MCF 10A (cell line): ENCODE measurements around the gene PLEKHM1. TPM values are rescaled to one million over a fixed set of nuclear protein-coding genes. Genes with fewer than 3 reads are reported as not detected.

Experiments
- BruUV-seq: library from RNA; stranded (reverse); fragments of 400-500 nt; replicated peaks from 2 replicates; lab custom pipeline; 2021; lab: Mats Ljungman, UMichigan
- CTCF ChIA-PET: fragments of 300-600 bp; sonication (Branson Sonifier 250); formaldehyde crosslinking; extraction: SDS; loops from one replicate; lab custom pipeline; 2021; ENCODE audit warnings: antibody characterized with exemption, inconsistent platforms; lab: Yijun Ruan, JAX
- POLR2A ChIA-PET: fragments of 300-600, 350-650 bp; sonication (Branson Sonifier 250); formaldehyde crosslinking; extraction: SDS; loops from one replicate; lab custom pipeline; 2020; ENCODE audit warnings: antibody characterized with exemption, inconsistent platforms; lab: Yijun Ruan, JAX
- DNase-seq: peaks from one replicate; pipeline ENCODE4 v3.0.0-alpha.2; 2018; ENCODE audit not compliant: unreplicated experiment
- H3K27ac Mint-ChIP-seq: one replicate; pipeline ENCODE4 v1.8.0; 2022; ENCODE audit warnings: mild to moderate bottlenecking, low read depth, mixed read lengths; ENCODE audit not compliant: unreplicated experiment
- H3K27me3 Mint-ChIP-seq: one replicate; pipeline ENCODE4 v1.8.0; 2022; ENCODE audit warnings: mixed read lengths; ENCODE audit not compliant: insufficient read depth, unreplicated experiment
- H3K36me3 Mint-ChIP-seq: one replicate; pipeline ENCODE4 v1.8.0; 2022; ENCODE audit warnings: mild to moderate bottlenecking, moderate library complexity, mixed read lengths; ENCODE audit not compliant: insufficient read depth, unreplicated experiment
- H3K4me1 Mint-ChIP-seq: one replicate; pipeline ENCODE4 v1.8.0; 2022; ENCODE audit warnings: mixed read lengths; ENCODE audit not compliant: insufficient read depth, unreplicated experiment
- H3K4me3 Mint-ChIP-seq: one replicate; pipeline ENCODE4 v1.8.0; 2022; ENCODE audit warnings: mild to moderate bottlenecking, moderate library complexity, mixed read lengths; ENCODE audit not compliant: unreplicated experiment
- H3K9me3 Mint-ChIP-seq: one replicate; pipeline ENCODE4 v1.8.0; 2022; ENCODE audit warnings: mixed read lengths; ENCODE audit not compliant: unreplicated experiment
- intact Hi-C: fragments of 100-400 bp; cut with micrococcal nuclease; formaldehyde crosslinking; loops from 2 replicates; pipeline ENCODE4 v1.14.1; 2022
- total RNA-seq: library from RNA; stranded (reverse); gene quantifications from 2 replicates; pipeline ENCODE4 v1.2.3, GENCODE V29; 2022
- TF ChIP-seq, protein P1 (sequence below): fragments of 200-600 bp; IDR thresholded peaks from one replicate; pipeline ENCODE4 v1.8.0; 2022; ENCODE audit warnings: antibody characterized with exemption, mild to moderate bottlenecking; ENCODE audit not compliant: unreplicated experiment

PLEKHM1 gene
- total RNA-seq, 1 experiment from 2014 or later, result 53.4 TPM

DNA sequence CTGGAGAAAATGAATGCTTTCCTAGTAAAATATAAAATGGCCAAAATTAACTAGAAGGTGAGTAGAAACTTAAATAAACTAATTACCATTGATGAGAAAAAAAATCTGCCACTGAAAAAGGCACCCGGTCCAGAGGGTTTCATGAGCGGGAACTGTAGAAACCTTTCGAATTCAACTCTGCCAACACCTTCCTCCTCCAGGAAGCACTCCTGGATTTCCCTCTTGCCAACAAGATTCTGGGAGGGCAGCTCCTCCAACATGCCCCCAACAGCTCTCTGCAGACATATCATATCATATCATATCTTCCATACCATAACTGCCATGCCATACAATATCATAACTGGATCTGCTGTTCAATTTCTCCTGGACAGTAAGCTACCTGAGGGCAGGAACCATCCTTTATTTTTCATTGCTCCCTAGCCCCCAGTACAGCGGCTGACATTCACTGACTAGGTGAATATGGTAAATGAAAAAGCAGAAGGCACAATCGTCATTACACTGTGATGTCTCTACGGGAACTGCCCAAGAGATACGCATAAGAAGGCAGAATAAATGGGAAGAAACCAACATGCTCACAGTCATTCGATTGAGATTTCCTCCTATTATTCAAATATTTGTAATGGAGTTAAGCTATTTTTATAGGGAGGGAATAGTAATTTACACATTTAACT lies 67.1 kb downstream of the PLEKHM1 start:
- Mint-ChIP-seq H3K4me3 (no peak overlapping the region), H3K4me1 (peaks cover 27% of the 10 kb centered on the region), H3K9me3 (no peaks in the 10 kb centered on the region), H3K36me3 (peaks cover 25% of the 10 kb centered on the region), H3K27me3 (no peaks in the 10 kb centered on the region), H3K27ac (no peak overlapping the region)
- BruUV-seq, result TSS peak; percentile 13
- ChIA-PET POLR2A (interaction anchor here (0.8 kb wide), 1 partner anchor 31 kb away, joined by 3 read pairs; no protein-coding TSS in a partner anchor), CTCF (interaction anchor here (0.6 to 1.7 kb wide), 3 partner anchors 175 to 275 kb away, joined by 3 to 5 read pairs (median 5); no protein-coding TSS in a partner anchor)
- intact Hi-C loops, result no loop called here
- TF ChIP-seq, protein P1, sequence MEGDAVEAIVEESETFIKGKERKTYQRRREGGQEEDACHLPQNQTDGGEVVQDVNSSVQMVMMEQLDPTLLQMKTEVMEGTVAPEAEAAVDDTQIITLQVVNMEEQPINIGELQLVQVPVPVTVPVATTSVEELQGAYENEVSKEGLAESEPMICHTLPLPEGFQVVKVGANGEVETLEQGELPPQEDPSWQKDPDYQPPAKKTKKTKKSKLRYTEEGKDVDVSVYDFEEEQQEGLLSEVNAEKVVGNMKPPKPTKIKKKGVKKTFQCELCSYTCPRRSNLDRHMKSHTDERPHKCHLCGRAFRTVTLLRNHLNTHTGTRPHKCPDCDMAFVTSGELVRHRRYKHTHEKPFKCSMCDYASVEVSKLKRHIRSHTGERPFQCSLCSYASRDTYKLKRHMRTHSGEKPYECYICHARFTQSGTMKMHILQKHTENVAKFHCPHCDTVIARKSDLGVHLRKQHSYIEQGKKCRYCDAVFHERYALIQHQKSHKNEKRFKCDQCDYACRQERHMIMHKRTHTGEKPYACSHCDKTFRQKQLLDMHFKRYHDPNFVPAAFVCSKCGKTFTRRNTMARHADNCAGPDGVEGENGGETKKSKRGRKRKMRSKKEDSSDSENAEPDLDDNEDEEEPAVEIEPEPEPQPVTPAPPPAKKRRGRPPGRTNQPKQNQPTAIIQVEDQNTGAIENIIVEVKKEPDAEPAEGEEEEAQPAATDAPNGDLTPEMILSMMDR, result no peak
- no peak for DNase-seq

DNA sequence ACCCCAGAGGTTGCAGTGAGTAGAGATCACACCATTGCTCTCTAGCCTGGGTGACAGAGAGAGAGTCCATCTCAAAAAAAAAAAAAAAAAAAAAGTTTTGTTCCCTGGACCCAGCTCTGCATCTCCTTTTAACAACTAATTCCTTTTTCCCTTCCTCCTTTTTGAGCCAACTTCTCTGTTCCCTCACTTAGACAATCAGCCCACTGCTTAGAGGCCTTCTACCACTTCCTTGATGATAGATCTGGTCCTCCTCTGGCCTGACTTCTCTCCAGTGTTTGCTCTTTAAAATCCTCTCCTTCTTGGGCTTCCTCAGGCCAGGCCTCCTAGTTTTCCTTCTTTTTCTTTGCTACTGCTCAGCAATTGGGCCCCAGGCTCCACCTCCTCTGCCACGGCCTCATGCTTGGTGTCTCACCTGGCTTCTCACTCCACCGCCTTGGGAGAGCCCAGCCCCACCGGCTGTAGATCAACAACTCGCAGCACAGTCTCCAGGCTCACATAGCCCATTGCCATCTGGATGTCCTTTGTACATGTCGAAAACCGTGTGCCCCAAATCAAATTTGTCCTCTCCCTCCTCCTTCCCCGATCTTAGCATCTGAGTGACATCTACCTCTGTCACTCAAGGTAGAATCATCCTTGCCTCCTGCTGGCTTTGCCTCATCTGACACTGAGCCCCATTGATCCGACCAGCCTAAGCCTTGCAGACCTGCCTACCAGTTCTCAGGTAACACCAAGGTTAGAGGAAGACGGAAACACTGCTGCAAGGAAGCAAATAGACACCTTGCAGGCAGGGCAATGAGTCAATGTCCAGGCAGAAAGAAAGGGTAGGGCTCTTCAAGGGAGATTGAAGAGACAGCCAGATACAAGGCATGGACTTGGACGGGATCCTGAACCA lies 75.3 kb downstream of the PLEKHM1 start:
- ChIA-PET CTCF (interaction anchor here (0.7 kb wide), 1 partner anchor 222 kb away, joined by 3 read pairs; no protein-coding TSS in a partner anchor), POLR2A (interaction anchor here (1.5 kb wide), 1 partner anchor 10 kb away, joined by 6 read pairs; no protein-coding TSS in a partner anchor)
- Mint-ChIP-seq H3K9me3 (no peaks in the 10 kb centered on the region), H3K27me3 (no peaks in the 10 kb centered on the region), H3K4me1 (peaks cover 17% of the 10 kb centered on the region), H3K27ac (no peak overlapping the region), H3K4me3 (no peak overlapping the region), H3K36me3 (peaks cover 27% of the 10 kb centered on the region)
- intact Hi-C loops, result no loop called here
- TF ChIP-seq, protein P1, result no peak
- DNase-seq, result no peak
- no TSS peak for BruUV-seq

DNA sequence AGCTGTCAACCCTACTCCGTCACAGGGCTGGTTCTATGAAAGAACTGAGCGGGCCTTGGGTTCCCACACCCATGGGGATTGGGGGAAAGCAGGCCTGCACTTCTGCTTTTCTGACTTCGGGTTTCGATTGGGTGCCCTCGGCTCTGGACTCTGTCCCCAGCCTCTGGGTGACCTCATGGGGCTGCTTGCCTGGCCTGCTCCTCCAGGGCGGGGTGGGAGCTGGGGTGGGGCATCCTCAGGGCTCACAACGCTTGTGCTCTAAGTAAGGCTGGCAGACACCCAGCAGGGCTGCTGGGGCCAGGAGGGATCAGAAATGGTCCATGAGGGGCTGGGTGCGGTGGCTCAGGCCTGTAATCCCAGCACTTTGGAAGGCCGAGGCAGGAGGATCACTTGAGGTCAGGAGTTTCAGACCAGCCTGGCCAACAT lies 77.0 kb downstream of the PLEKHM1 start:
- TF ChIP-seq, protein P1, result no peak
- DNase-seq, result no peak
- H3K27me3 Mint-ChIP-seq, result no peaks in the 10 kb centered on the region
- peaks cover 27% of the 10 kb centered on the region for H3K36me3 Mint-ChIP-seq
- H3K4me1 Mint-ChIP-seq, result peaks cover 23% of the 10 kb centered on the region
- no peak overlapping the region for H3K4me3 Mint-ChIP-seq
- no peak overlapping the region for H3K27ac Mint-ChIP-seq
- intact Hi-C loops, result no loop called here
- POLR2A ChIA-PET, result interaction anchor here (0.5 to 1.3 kb wide), 4 partner anchors 26 to 485 kb away, joined by 3 read pairs; no protein-coding TSS in a partner anchor
- no TSS peak for BruUV-seq
- no peaks in the 10 kb centered on the region for H3K9me3 Mint-ChIP-seq
- CTCF ChIA-PET, result interaction anchor here (0.6 to 0.7 kb wide), 2 partner anchors 216 to 798 kb away, joined by 3 read pairs; no protein-coding TSS in a partner anchor
